Stimulated activated CD8-positive, alpha-beta memory T cell treated with anti-CD3 and anti-CD28 coated beads, Interleukin-12 subunit alpha, Interleukin-12 subunit beta, amount 100 ng/mL, for 24 hours (primary cell): ENCODE results near the gene LIPM.

Experiments used
- DNase-seq: peaks from one replicate; pipeline ENCODE4 v3.0.0-alpha.2; 2020; ENCODE audit errors: extremely low read depth

The LIPM gene

DNA sequence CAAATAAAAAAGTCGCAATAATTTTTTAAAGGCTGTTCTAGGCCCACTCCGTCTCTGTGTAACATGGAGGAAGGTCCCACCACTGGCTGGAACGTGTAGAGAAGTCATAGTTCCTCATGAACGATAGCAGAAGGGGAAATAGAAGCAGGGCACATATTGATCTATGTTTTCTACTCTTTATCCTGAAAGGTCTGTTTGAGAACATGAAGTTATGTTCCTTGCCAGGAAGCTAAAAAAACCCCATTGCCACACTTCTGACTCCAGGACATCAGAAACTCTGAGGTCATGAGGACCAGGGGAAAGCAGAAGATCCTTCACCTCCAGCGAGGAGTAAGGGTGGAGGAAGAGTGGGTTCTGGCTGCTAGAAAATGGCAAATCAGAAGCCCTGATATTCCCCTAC, 38.4 kb downstream of the LIPM start:
- DNase-seq, result no peak

GRCh38 chr10:88841316-88842111, 39.0 kb downstream of the LIPM start:
- no peak for DNase-seq

GRCh38 chr10:88843171-88843570, 40.6 kb downstream of the LIPM start:
- no peak for DNase-seq

GRCh38 chr10:88848499-88848898, 46.0 kb downstream of the LIPM start:
- DNase-seq, result no peak

- no peak for DNase-seq
Observed at GRCh38 chr10:88849234-88849633, 46.7 kb downstream of the LIPM start.

- DNase-seq, result no peak
Observed at GRCh38 chr10:88850712-88851111, 48.2 kb downstream of the LIPM start.

DNA sequence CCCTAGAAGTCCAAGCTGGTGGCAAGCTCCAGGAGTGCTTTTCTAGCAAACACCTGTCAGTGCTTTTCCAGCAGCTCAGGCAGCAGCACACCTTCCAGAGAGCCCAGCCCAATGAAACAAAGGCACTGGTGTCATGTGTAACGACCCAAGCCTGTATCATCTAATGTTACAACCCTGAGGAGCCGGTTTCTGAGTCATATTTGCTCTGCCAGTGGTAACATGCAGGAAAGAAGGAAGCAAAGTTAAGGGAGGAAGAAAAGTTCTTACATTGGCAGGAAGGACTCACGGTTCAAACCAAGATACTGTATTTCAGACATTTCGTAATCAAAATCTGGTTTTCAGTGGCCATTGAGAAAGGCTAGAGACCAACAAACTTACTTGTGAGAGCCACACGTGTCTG, 49.2 kb downstream of the LIPM start, which contains the start of gene ANKRD22:
TSS of gene ANKRD22 (minus strand) at position 139 of the 400 bp plus-strand sequence. CDS start 237 bp downstream, outside the sequence.
- no peak for DNase-seq

- no peak for DNase-seq
Observed at GRCh38 chr10:88852327-88852726, 49.8 kb downstream of the LIPM start.

GRCh38 chr10:88853155-88853881, 50.8 kb downstream of the LIPM start:
- DNase-seq, result no peak

- no peak for DNase-seq
Observed at GRCh38 chr10:88854684-88855083, 52.2 kb downstream of the LIPM start.

- DNase-seq, result no peak
Observed at GRCh38 chr10:88857831-88858230, 55.3 kb downstream of the LIPM start.

DNA sequence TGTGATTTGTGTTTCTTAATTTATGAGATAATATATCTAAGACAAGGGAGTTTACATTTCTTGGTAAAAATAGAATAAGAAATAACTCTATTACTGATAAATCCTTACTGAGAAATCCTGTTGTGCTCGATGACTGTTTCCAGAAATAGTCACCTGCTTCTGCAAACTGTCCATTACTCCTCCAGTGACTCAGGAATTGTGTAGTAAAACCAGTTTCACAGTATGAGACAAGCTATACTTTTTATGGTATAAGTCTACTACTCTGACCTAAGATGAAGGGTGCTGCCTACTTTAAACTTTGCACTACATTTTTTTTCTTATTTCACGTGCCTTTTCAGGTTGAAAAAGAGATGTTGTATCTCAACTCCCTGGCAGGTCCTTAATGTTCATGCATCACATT, 56.0 kb downstream of the LIPM start:
- DNase-seq, result no peak

GRCh38 chr10:88861036-88861435, 58.5 kb downstream of the LIPM start:
- DNase-seq, result no peak

DNA sequence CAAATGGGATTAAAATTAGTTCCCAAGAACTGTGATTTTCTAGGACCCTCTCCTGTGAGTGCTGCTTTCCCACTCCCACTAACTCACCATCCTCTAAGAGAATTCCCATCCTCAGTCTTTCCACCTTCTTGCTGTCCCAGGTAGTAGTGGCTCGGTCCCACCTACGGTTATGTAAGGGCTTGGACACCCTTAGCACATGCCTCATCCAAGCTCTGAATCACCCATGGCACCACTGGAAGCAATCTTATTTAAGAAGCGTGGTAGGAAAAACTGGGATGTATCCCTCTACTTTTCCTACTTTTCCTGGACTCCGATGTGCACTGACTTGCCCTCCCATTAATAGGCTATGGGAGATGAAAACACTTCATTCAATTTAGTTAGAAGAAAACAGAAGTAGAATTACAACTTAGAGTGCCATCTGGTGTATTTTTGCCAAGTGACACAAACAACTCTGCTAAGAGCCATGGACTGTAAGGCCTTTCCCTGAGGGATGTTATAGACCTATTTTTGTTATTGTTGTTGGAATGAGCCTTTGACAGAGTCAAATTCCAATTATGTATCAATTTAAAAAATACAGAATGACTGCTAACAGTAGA, 62.8 kb downstream of the LIPM start:
- DNase-seq, result no peak

- DNase-seq, result no peak
Observed at GRCh38 chr10:88866454-88866853, 63.9 kb downstream of the LIPM start.

DNA sequence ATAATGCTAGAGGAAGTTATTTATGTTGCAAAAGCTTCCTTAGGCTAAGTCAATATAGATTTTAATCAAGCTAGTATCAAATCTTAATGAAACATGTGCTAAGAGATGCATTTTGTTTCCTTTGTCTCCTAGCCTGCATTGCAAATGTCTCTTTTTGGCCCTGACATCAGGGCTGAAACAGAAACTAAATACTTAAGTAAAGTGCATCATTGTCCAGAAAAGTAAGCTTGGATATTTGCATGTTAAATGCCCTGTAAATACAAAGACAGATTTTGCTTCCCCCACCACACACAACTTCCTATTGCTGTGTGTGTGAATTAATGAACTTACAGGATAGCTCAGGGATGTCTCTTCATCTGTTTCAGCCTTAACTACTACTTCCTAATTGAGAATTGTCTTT, 67.6 kb downstream of the LIPM start:
- DNase-seq, result no peak
